ENCODE data around the gene CARD6.
"Not testable (repeated sequence)": the region's sequence is repeated elsewhere in the genome, so short reads cannot be mapped to it uniquely, and the experiment has no call there.

The CARD6 gene, protein sequence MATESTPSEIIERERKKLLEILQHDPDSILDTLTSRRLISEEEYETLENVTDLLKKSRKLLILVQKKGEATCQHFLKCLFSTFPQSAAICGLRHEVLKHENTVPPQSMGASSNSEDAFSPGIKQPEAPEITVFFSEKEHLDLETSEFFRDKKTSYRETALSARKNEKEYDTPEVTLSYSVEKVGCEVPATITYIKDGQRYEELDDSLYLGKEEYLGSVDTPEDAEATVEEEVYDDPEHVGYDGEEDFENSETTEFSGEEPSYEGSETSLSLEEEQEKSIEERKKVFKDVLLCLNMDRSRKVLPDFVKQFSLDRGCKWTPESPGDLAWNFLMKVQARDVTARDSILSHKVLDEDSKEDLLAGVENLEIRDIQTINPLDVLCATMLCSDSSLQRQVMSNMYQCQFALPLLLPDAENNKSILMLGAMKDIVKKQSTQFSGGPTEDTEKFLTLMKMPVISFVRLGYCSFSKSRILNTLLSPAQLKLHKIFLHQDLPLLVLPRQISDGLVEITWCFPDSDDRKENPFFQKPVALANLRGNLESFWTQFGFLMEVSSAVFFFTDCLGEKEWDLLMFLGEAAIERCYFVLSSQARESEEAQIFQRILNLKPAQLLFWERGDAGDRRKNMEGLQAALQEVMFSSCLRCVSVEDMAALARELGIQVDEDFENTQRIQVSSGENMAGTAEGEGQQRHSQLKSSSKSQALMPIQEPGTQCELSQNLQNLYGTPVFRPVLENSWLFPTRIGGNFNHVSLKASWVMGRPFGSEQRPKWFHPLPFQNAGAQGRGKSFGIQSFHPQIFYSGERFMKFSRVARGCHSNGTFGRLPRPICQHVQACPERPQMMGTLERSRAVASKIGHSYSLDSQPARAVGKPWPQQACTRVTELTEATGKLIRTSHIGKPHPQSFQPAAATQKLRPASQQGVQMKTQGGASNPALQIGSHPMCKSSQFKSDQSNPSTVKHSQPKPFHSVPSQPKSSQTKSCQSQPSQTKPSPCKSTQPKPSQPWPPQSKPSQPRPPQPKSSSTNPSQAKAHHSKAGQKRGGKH

DNA sequence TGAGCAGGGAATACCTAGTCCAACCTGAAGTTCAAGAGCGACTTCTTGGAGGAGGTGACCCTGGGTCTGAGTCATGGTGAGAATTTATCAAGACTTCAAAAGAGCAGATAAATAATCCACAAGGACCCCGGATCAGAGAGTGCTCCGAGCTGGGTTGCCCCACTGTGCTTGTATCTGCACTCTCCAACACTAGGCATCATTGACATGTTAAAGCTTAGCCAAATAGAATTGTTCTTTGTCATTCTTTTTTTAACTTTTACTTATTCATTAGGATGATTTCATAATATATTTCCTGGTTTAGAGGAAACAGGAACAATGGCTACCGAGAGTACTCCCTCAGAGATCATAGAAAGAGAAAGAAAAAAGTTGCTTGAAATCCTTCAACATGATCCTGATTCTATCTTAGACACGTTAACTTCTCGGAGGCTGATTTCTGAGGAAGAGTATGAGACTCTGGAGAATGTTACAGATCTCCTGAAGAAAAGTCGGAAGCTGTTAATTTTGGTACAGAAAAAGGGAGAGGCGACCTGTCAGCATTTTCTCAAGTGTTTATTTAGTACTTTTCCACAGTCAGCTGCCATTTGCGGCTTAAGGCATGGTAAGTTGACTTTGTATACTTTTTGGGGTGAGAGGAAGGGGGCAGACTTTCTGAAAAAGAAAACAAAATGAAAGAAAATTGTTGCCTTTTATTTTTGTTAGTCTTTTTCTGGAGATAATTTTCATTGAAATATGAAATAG, at the start of gene CARD6:
Gene CARD6, plus strand, starts transcription at position 300 of the 738 bp plus-strand sequence. Its CDS starts 16 bp downstream, at position 316.
- no peak for DNase-seq

DNA sequence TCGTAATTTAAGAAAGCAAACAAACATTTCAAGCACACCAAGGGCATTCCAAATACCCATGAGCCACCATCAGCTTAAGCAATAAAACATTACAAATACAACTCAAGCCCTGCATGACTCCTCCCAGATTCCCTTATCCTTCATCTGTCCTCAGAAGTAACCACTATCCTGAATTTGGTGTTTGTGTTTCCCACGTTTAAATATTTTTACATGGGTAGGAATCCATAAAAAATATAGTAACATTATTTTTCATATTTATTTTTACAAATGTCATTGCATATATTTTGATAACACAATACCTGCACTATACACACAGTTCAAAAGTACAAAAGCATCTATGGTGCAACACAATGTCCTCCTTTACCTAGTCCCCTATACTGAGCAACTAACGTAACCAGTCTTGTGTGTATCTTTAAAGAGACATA, 49.4 kb upstream of the CARD6 start:
- no peak for DNase-seq

DNA sequence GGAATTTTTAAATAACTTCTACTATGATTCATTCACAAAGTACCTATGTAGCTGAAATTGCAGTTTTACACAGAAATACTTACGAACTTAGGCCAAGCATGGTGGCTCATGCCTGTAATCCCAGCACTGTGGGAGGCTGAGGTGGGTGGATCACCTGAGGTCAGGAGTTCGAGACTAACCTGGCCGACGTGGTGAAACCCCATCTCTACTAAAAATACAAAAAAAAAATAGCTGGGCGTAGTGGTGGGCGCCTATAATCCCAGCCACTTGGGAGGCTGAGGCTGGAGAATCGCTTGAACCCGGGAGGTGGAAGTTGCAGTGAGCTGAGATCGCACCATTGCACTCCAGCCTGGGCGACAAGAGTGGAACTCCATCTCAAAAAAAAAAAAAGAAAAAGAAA, 48.5 kb upstream of the CARD6 start:
- DNase-seq: not testable (repeated sequence)

DNA sequence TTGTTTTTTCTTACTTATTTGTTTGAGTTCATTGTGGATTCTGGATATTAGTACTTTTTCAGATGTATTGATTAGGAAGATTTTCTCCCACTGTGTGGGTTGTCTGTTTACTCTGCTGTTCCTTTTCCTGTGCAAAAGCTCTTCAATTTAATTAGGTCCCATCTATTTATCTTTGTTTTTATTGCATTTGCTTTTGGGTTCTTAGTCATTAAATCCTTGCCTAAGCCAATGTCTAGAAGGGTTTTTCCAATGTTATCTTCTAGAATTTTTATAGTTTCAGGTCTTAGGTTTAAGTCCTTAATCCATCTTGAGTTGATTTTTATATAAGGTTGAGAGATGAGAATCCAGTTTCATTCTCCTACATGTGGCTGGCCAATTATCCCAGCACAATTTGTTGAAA, 46.8 kb upstream of the CARD6 start:
- DNase-seq: not testable (repeated sequence)

DNA sequence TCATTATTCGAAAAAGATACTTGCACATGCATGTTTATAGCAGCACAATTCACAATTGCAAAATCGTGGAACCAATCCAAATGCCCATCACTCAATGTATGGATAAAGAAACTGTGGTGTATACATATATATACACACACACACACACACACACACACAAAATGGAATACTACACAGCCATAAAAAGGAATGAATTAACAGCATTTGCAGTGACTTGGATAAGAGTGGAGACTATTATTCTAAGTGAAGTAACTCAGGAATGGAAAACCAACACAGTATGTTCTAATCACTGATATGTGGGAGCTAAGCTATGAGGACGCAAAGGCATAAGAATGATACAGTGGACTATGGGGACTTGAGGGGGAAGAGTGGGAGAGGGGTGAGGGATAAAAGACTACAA, 46.3 kb upstream of the CARD6 start:
- not testable (repeated sequence) for DNase-seq

DNA sequence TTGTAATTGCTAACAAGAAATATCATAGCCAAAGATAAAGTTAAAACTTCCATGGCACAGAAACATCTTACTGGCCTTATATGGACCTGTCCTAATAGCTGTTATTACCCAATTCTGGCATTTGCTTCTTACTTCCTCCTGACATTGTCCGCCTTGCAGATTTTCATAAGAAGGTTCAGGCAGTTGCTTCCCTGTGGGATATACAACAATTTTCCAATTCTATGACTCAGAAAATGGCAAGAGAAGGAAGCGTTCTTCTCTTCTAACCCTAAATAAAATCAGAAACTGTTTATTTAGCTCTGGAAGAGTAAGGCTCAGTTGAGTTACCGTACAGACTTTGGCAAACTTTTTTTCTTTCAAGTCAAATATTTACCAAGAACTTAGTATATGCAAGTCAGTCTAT, 44.7 kb upstream of the CARD6 start:
- DNase-seq: no peak

DNA sequence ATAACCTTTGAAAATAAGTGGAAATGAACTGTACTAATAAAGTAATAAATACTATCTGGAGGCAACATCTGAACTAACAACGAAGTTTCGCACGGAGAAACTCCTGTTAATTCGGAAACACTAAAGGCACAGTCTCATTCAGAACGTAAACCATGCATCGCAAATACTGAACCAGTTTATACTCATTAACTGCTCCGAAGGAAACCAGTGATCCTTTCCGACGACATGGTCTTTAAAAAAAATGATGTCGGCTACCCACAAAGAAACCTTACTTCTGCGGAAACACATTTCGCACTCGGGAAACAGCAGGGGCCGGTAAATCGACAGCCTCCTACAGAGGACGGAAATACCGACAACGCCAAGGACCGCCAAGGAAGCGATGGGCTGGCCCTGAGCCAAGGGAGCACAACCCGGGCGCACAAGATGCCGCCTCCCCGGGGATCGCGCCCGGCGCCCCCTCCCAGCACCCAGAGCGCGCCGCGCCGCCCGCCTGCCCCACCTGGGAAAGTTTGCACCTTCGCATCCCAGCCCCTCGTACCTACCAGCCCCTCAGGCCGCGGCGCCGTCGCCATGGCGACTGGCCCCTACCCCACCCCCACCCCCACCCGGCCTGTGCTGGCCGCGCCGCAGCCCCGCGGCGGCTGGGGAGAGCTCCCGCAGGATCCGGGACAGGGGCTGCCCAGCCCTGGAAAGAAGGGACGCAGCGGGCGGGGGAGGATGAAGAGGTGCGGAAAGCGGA, 43.7 kb upstream of the CARD6 start:
- DNase-seq: peak; percentile 86

DNA sequence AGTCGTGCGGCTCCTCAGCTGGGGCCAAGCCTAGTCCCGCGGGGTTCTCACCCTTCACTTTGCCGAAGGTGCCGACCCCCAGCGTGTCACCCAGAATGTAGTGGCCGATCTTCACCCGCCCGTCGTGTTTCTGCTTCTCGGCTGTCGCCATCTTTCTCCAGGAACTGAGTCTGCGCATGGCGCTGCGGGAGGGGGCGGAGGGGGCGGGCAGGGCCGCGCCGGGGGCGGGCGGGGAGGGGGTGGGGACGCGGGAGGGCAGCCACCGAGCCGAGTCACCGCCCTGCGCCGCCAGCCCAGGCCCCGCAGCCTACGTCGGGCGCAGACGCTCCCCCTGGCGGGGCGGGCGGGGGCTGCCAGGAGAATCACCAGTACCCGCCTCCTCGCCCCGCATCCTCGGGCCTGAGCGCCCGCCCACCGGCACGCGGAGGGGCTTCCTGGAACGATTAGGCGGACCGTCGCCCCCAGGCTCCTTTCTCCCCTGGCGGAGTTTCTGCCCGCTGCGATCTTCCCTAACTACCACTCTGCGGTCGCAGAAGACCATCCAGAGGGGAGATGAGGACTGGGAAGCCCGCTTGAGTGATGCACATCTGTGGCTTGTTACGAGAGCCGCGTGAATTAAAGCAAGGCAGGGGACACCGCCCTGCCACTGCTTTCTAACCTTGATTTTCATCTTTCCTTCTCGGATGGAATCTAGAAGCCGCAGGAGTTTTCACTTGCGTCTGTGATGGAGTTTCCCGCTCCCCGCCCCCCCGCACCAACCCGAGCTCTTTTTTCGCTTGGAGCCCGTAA, 43.0 kb upstream of the CARD6 start, which contains the start of gene PRKAA1:
Gene PRKAA1, minus strand, starts transcription at position 363 of the 789 bp plus-strand sequence. Its CDS starts 185 bp downstream, at position 178.
- DNase-seq: peak; percentile 92

DNA sequence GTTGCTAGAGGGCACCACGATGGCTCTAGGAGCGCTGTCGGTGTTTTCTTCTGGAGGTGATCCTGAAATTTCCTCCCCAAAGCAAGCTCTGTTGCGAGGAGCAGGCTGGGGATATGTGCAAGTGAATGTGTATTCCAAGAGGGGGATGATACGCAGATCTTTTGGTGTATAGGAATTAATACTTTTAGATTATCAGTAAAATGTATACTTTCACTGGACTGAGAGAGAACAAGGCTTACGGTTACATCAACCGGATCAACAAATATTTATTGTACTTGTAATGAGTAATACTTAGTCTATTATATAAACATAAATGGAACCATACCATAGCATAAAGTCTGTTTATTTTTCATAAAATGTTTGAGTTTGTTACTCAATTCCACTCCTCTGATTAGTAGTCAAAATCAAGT, 42.4 kb upstream of the CARD6 start:
- DNase-seq: no peak

DNA sequence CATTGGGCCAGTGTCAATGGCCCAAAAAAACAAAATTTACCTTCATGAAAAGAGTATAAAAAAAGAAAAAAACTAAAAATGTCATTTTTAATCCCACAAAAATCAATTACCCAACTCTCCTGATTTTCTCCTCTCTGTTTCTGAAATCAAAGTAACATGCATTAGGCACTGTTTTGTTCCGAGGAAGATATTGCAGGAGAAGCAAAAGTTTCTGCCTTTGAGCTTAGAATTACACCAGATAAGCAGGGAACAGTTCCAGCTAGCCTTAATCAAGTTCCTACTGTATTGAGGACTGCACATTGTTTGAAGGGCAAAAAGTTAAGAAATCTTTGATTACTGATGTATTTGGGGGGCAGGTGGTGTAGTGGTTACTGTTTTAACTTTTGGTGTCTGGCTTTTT, 41.9 kb upstream of the CARD6 start:
- no peak for DNase-seq

DNA sequence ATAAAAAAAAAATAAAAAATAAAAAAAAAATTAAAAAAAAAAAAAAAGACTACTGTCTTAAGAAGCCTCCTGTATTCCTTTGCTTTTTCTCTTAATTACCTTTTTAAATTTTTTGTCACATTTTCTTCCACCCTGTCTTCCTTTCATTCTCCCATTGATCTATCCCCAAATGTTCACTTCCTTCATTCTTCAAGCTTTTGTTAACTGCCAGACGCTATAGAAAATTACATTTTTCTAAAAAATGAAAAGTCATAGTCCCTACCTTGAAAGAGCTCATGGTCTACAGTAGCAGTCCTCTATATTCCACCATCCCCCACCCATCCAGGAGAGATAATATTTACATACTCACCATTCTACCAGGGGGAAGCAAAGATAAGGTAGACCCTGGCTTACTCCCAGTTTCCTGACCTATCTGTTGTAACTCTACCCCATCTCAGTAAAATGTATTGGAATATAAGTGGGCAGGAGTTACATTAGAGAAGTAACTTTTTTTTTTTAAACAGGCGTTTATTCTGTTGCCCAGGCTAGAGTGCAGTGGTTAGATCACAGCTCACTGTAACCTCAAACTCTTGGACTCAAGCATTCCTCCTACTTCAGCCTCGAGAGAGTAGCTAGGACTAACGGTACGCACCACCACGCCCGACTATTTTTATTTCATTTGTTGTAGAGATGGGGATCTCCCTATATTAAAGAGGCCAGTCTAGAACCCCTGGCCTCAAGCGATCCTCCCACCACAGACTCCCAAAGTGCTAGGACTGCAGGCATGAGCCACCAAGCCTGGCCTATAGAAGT, 39.2 kb upstream of the CARD6 start:
- no peak for DNase-seq

DNA sequence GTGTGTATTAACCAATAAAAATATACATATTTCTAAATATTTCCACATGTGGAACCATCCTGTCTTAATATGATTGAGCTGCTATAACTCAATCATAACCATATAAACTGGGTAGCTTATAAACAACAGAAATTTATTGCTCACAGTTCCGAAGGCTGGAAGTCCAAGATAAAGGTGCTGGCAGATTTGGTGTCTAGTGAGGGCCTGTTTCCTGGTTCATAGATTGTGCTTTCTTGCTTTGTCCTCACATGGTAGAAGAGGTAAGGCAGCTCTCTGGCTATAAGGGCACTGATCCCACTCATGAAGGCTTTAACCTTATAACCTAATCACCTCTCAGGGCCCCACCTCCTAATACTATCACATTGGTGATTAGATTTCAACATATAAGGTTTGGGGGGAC, 29.0 kb upstream of the CARD6 start:
- DNase-seq: no peak

DNA sequence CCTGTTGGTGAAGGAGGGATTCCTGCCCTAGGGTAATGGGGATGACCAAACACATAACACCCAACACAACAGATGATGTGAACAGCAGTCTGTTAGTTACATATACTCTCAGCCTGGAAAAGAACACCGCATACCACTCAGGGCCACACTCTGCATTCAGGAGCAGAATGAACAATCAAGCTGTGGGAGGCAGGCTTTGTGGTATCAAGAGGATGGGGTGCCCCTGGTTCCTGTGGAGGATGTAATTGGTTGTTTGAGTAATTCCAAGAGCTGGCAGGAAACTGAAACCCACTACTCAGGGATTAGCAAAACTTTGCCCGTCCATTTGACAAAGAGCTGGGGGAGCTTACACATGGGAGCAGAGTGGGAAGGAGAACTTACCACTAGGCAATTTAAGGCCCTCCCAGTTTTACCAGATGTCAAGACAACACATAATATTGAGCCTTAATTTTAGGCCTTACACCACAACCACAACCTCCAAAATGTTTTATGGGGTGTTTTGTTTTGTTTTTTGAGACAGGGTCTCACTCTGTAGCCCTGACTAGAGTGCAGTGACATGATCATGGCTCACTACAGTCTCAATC, 27.4 kb upstream of the CARD6 start:
- peak; percentile 57 for DNase-seq

DNA sequence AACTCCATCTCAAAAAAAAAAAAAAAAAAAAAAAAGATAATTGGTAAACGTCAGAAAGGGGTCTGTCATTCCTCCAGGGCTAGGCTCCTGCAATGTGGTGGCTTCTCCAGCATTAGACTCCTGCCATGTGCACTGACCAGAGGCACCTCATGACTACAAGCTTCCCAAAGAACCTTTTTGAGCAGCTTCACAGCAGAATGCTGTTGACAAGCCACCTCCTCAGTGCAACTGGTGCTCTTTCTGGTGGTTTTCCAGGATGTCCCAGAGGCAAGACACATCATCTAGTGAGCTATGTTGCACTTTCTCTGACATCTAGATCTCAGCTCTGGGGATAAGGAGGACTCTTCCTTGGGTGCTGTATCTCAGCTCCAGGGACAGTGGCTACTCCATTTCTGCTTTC, 17.7 kb upstream of the CARD6 start:
- DNase-seq: no peak

DNA sequence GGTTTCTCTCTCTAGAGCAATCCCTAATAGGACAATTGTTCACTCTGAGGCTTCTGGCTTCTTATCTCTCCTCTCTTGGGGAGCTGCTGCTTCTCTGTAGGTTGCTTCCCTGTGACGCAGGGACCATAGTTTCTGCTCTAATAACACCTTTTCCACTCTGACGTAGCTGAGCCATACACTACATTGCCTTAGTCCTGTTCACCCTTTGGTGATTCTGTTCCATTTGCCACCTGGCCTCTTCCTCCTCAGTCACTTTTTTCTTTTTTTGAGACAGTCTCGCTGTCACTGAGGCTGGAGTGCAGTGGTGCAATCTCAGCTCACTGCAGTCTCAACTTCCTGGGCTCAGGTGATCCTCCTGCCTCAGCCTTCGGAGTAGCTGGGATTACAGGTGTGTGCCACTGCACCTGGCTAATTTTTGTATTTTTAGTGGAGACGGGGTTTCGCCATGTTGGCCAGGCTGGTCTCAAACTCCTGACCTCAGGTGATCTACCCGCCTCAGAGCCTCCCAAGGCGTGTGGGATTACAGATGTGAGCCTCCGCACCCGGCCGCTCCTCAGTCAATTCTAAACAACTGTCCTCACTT, 15.6 kb upstream of the CARD6 start:
- not testable (repeated sequence) for DNase-seq

DNA sequence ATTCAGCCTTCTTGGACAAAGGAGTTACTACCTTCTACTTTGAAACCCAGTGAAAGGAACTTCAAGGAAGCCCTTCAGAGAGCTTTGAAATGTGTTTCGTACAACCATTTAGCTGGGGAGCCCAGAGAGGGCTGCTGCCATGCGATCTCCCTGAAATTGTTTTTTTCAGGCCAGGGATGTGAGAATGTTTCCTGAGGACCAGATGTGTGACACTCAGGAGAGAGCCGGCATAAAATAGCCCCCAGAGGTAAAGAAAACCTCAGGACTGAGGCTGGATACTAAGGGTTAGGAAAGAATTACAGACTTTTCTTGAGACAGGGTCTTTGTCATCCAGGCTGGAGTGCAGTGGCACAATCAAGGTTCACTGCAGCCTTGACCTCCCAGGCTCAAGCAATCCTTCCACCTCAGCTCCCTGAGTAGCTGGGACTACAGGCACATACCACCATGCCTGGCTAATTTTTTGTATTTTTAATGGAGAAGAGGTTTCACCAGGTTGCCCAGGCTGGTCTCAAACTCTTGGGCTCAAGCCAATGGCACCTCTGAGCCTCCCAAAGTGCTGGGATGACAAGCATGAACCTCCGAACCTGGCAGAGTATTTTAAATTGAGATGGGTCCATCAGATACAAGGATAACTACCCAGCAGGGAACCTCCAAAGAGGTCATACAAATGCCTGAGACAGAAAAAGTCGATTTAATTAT, 14.5 kb upstream of the CARD6 start:
- DNase-seq: no peak

DNA sequence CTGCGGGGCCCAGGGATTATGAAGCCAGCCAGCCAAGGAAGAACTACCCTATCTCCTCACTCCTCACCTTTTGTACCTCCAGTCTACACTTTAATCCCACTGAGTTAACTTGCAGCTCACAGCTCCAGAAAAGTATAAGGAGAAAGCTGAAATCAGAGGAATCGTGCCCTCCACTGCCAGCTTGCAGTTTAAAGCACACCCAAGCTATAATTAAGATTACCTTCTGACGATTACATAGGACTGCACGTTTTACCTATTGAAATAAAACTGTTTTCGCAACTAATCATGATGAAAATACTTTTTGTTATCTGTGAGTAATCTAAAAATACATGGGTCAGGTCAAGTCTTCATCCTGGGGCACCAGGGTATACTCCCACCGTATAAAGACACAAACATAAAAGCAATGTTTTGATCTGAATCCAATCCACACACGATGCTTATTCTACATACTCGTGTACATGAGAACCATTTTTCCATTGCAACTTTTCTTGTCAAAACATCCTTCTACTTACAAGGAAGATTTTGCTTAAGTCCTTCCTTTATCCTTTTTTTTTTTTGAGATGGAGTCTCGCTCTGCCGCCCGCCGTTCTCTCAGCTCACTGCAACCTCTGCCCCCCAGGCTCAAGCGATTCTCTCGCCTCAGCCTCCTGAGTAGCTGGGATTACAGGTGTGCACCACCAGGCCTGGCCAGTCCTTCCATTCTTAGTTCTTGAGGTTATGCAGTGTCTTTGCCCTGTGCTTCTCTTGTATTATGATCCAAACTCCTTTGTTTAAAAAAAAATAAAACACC, 13.8 kb upstream of the CARD6 start:
- DNase-seq: no peak
